Ovary (tissue), 3 donors: ENCODE data around the gene TSHZ3.

Source experiments
- EP300 ChIP-seq: sonication (generic); formaldehyde crosslinking; IDR thresholded peaks from one replicate; pipeline ENCODE4 v1.6.1; 2017; ENCODE audit warnings: antibody characterized with exemption
- POLR2A ChIP-seq: fragments of 450-650 bp; IDR thresholded peaks from one replicate; pipeline ENCODE4 v1.6.1; 2017; ENCODE audit warnings: antibody characterized with exemption, mild to moderate bottlenecking, moderate library complexity
- TF ChIP-seq, protein P1 (sequence below), 3 donors: fragments of 450-650 bp in 2 of 3; fragments of 200-600 bp in 1 of 3; IDR thresholded peaks; one replicate each; pipeline versions ENCODE4 v1.5.1 to v1.8.0; 2016 to 2022; ENCODE audit warnings: antibody characterized with exemption in 3 of 3, mild to moderate bottlenecking in 1 of 3
- donor health status: DM: no; HTN: no; CAD: no.

DNA sequence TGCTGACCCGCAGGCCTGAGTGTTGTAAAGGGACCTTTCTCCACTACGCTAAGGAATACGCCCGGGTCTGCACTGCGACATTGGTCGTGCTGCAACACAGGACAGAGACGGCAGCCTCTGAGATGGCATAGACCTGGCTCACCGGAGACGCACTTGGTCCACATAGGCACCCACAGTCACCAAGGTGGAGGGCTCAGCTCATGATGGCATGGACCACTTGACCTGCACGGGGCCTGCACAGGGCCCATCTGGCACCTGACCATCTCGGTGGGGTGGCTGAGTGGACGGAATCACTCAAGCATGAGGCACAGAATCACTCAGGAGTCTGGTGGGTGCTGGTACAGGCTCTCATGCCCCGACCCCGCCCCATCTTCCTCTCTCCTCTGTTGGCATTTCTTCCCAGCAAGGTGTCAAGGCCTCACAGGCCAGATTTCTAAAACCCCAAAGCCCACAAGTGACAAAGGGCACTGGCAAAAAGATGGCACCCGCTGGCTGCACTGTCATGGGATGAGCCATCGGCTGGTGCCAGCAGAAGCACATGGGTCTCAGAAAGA, 45.9 kb downstream of the TSHZ3 start:
- TF ChIP-seq, protein P1, sequence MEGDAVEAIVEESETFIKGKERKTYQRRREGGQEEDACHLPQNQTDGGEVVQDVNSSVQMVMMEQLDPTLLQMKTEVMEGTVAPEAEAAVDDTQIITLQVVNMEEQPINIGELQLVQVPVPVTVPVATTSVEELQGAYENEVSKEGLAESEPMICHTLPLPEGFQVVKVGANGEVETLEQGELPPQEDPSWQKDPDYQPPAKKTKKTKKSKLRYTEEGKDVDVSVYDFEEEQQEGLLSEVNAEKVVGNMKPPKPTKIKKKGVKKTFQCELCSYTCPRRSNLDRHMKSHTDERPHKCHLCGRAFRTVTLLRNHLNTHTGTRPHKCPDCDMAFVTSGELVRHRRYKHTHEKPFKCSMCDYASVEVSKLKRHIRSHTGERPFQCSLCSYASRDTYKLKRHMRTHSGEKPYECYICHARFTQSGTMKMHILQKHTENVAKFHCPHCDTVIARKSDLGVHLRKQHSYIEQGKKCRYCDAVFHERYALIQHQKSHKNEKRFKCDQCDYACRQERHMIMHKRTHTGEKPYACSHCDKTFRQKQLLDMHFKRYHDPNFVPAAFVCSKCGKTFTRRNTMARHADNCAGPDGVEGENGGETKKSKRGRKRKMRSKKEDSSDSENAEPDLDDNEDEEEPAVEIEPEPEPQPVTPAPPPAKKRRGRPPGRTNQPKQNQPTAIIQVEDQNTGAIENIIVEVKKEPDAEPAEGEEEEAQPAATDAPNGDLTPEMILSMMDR (IDR thresholded peaks at IDR 0.05) = no peak
- no peak for TF ChIP-seq EP300
- no peak for TF ChIP-seq POLR2A
